RWPE1 (cell line): Measurements from ENCODE around the gene BLID.

Experiments
- CTCF ChIA-PET: fragments of 350-600 bp; sonication (Branson Sonifier 250); formaldehyde crosslinking; extraction: SDS; loops from one replicate; lab custom pipeline; 2021; lab: Yijun Ruan, JAX
- POLR2A ChIA-PET: fragments of 400-600 bp; formaldehyde crosslinking; extraction: SDS; loops from one replicate; lab custom pipeline; 2020; ENCODE audit warnings: antibody characterized with exemption; ENCODE audit not compliant: low non-redundant PET; lab: Yijun Ruan, JAX
- DNase-seq: peaks from one replicate; pipeline ENCODE4 v3.0.0; 2012; ENCODE audit warnings: low spot score
- H3K27ac ChIP-seq: fragments of 450-650 bp; 2 replicates; pipeline ENCODE4 v1.5.1; 2017
- CTCF ChIP-seq: fragments of 450-650 bp; conservative IDR thresholded peaks from 2 replicates; pipeline ENCODE4 v1.5.1; 2017; ENCODE audit warnings: low read depth, mild to moderate bottlenecking

The BLID gene

GRCh38 chr11:122069707-122070360 lies 46.2 kb downstream of the BLID start:
- DNase-seq: peak; percentile 46
- no peak for TF ChIP-seq CTCF
- ChIA-PET CTCF (no interaction called here), POLR2A (no interaction called here)
- H3K27ac ChIP-seq: no peak overlapping the region

- DNase-seq: no peak
- ChIA-PET POLR2A (no interaction called here), CTCF (no interaction called here)
- TF ChIP-seq CTCF: no peak
- no peak overlapping the region for H3K27ac ChIP-seq
These were observed 47.2 kb downstream of the BLID start for GRCh38 chr11:122068837-122069236.

DNA sequence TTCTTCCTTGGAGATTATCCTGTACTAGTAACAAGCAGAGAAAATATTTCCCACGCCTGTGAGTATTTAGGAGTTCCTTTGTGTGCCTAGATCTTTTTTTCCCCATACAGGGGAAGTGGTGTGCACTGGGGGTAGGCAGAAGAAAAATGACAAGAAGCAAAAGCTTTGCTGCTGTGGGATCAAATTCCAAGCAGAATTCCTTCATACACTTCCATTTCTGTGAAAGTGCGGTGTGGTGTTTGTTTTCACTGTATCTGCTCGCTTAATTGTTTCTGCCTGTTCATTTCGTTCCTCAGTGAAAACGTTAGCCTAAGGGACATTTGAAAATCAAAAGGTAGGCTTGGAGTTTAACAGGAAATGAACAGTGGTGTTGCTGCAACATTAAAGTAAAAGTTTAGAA lies 47.9 kb downstream of the BLID start:
- TF ChIP-seq CTCF: no peak
- no peak overlapping the region for H3K27ac ChIP-seq
- no peak for DNase-seq
- ChIA-PET CTCF (interaction anchor here (1.2 kb wide), 1 partner anchor 28 kb away, joined by 3 read pairs; no protein-coding TSS in a partner anchor), POLR2A (no interaction called here)
